Measurements from ENCODE around the gene MFSD1.

- TF ChIP-seq CTCF (IDR thresholded peaks at IDR 0.05; ENCODE audit: low read length), result no peak
- TF ChIP-seq EZH2 (IDR thresholded peaks at IDR 0.05; ENCODE audit: borderline replicate concordance, low read length), result no peak
These were observed 24.5 kb upstream of the MFSD1 start for GRCh38 chr3:158777161-158777873.

All from OCI-LY1 (cell line).